MG63 (cell line): ENCODE measurements around the gene BCL2. TPM values are rescaled to one million over a fixed set of nuclear protein-coding genes. Genes with fewer than 3 reads are reported as not detected.

Experiments used
- DNase-seq: peaks from one replicate; pipeline ENCODE4 v3.0.0-alpha.2; 2020
- H3K27me3 ChIP-seq: fragments of 250-450 bp; sonication (Bioruptor Pico); 2 replicates; pipeline ENCODE4 v1.5.1; 2020; ENCODE audit warnings: mild to moderate bottlenecking, moderate library complexity
- H3K36me3 ChIP-seq: fragments of 250-450 bp; sonication (Bioruptor Pico); 2 replicates; pipeline ENCODE4 v1.5.1; 2020; ENCODE audit warnings: mild to moderate bottlenecking, moderate library complexity
- H3K4me3 ChIP-seq: fragments of 250-450 bp; sonication (Bioruptor Pico); 2 replicates; pipeline ENCODE4 v1.5.1; 2020; ENCODE audit warnings: mild to moderate bottlenecking, moderate library complexity
- H3K9me3 ChIP-seq: fragments of 250-450 bp; sonication (Bioruptor Pico); 2 replicates; pipeline ENCODE4 v1.5.1; 2020; ENCODE audit warnings: mild to moderate bottlenecking, moderate library complexity
- total RNA-seq: library from RNA; depleted of rRNA; stranded (reverse); fragments of >200 nt; shearing (Covaris generic); gene quantifications from 2 replicates; pipeline ENCODE4 v1.2.3, GENCODE V29; 2014; ENCODE audit warnings: low replicate concordance

BCL2 gene
- total RNA-seq, 1 experiment from 2014 or later, result 3.0 TPM

DNA sequence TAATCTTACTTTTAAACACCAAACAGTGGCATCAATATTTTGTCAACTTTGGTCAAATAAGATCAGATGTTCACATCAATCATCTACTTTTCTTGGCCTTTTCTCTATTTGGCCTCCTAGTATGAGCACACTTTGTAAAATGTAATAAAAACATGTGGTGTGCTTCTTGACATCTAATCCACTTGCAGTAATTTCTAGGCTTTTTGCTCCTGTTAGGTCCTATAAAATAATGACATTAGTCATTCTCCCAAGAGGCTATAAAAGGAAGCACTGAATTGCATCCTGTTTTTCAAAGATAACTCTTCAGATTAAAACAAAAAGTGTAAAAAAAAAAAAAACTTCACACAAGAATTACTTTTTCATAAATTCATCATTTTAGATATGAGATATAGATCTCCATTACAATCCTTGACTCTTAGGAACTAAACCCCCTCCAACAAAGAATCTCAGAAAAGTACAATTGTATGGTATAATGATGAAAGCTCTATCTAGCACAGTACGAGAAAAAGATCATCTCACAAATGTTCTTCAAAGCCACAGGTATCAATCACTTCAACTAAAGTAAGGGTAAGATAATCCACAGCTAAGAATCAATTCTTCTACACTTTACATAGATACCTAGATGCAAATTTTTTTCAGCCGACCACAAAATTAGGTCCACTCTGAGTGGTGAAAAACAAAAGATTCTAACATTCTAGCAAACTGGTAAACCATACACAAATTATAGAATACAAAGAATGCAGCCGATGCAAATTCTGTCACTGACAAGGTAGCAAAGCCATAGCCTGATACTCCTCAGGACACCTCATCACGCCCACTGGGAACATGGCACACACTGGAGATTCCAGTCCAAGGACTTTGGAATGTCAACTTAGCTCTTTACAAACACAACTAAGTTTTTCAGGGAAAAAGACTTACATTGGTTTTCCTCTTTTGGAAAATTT, 2.7 kb downstream of the BCL2 start:
- no peaks in the 10 kb centered on the region for H3K9me3 ChIP-seq
- no peak overlapping the region for H3K4me3 ChIP-seq
- H3K27me3 ChIP-seq, result no peaks in the 10 kb centered on the region; the same call in 1 of the 2 replicates
- DNase-seq, result no peak
- H3K36me3 ChIP-seq, result no peaks in the 10 kb centered on the region

DNA sequence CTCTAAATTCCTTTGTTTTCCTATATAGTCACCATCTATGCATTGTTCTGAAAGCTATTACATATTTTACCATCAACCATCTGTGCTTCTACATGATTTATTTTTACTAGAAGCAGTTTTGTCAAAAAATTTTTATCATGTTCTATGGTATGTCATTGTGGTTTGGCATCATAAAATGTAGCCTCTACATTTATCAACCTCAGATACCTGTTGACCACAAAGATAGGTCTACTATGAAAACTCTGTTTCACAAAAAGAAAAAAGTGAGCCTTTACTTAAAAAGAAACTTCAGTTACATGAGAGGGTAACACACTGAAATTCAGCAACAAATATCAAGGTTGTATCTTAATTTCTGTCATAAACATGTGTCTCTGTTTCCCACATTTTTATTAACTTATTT, 3.7 kb downstream of the BCL2 start:
- no peak for DNase-seq

DNA sequence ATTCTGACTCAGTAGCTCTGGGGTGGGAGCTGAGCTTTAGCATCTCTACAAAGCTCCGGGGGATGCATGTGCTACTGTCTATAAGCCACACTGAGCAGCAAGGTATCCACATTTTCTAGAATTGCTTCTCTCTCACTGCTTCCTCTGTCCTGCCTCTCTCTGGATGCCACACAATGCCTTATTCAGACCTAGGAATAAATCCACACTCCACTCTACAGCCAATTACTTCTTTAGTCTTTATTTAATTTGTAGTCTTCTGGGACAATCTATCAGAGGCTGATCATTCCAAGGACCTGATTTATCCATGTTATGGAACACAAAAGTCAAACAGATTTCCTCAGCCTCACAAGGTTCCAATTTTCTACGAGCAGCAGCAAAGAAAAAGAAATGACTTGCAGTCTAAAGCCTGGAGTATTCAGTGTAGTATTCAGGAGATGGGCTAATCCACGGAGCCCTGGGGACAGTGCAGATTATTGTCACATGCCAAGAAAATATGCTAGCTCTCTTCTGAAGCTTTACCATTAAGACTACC, 4.4 kb downstream of the BCL2 start:
- Histone ChIP-seq H3K4me3 (no peak overlapping the region), H3K27me3 (no peaks in the 10 kb centered on the region; the same call in 1 of the 2 replicates), H3K36me3 (no peaks in the 10 kb centered on the region), H3K9me3 (no peaks in the 10 kb centered on the region)
- DNase-seq, result no peak

More for the DNA sequence above, 3.7 kb downstream of the BCL2 start:
- H3K4me3 ChIP-seq, result no peak overlapping the region
- H3K27me3 ChIP-seq, result no peaks in the 10 kb centered on the region; the same call in 1 of the 2 replicates
- H3K9me3 ChIP-seq, result no peaks in the 10 kb centered on the region
- H3K36me3 ChIP-seq, result no peaks in the 10 kb centered on the region

DNA sequence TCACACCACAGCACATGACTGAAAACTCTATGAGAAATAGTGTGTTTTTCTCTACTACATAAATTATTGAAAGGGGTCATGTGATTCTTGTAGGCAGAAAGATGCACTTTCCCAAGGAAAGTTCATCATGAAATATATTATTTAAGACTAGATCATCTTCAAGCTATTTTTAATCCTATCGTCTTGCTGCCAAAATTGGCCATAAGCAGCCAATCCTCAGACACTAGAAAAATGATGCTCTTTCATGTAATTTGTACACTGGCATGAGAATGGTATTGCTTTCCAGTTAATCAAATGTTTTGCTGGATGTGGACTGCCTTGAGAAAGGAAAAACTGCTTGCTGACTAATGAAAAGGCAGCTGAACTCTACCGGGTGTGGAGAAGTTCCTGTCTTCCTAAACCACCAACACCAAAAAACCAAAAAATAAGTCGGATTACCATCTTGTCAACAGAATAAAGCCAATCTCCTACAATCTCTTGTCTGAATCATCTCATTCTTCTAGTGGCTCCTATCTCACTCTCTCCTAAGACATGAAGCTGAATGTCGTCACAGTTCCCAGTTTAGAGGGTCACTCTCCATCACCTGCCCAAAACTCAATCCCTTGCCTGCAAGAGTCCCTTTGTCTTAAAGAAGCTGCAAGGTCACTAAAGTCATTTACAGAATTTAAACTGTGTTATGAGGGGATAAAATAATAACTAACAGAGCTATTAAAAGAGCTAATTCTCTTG, 5.3 kb downstream of the BCL2 start:
- DNase-seq, result no peak
- H3K36me3 ChIP-seq, result no peaks in the 10 kb centered on the region
- H3K9me3 ChIP-seq, result no peaks in the 10 kb centered on the region
- H3K27me3 ChIP-seq, result no peaks in the 10 kb centered on the region; the same call in 1 of the 2 replicates
- no peak overlapping the region for H3K4me3 ChIP-seq

DNA sequence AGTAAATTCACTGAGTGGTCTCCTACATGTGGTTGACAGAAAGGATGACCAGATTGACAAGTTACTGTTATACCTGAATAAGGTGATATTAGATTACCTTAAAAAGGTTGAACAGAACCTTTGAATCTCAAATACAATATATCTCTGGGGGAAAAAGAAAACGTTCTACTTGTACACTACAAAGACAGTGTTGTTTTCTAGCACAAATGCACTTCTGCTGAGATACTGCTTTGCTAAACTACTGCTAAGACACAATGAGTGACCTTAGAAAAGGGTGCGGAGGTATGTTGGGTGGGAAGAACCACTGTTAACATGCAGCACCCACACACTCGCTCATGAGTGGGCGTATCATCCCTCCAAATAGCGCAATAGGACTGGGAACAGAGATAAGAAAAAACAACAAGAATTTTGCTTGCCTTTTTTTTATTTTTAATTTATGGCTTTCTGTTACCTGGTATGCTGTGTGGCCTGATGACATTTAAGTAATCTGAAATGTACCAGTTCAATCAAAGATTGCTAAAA, 6.1 kb downstream of the BCL2 start:
- Histone ChIP-seq H3K9me3 (no peaks in the 10 kb centered on the region), H3K4me3 (no peak overlapping the region), H3K36me3 (no peaks in the 10 kb centered on the region), H3K27me3 (no peaks in the 10 kb centered on the region; the same call in 1 of the 2 replicates)
- no peak for DNase-seq

DNA sequence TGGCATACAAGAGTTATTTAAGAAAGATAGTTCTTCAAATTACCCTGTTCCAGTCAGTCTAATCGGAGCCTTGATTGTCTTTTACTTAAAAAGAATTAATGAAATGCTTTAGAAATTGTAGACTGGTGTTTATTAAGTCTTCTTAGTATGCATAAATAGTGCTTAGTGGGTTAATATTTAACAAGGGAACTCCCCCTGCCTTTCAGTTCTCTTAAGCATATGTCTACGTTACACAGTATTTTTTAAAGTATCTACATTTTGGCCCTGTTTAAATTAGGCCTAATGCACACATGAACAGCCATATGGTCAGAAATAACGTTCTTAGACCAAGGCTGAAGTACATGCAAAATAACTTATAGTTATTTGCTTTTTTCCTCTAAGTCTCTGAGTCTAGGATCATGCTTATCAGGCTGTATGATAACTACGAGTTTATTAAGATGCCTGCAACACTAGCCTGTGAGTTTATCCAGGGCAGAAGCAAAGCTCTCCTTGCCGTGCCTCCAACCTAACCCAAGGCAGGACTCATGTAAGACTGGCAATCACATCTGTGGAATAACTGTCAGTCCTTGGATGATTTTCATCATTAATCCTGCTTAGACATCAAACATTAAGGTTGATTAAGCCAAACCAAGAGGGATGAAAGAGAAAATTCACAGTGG, 6.7 kb downstream of the BCL2 start:
- Histone ChIP-seq H3K9me3 (no peaks in the 10 kb centered on the region), H3K4me3 (no peak overlapping the region), H3K27me3 (no peaks in the 10 kb centered on the region; the same call in 1 of the 2 replicates), H3K36me3 (no peaks in the 10 kb centered on the region)
- DNase-seq, result no peak

DNA sequence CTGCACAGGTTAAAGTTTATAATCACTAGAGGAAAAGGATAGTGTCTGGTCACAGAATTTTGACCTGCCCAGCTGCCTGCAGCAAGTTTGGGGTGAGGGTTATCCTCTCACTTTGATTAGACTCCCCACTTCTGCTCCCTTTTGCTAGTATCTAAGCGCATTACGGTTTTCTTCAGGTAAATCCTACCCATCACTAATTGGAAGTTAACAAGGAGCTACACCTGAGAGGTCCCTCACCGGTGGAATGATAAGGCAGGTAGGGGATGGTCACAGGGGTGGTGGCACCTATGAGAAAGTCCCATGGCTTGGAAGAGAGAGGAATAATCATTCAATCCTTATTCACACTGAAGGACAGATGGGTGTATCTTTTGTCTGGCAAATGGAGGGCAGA, 7.6 kb downstream of the BCL2 start:
- DNase-seq, result no peak
- Histone ChIP-seq H3K9me3 (no peaks in the 10 kb centered on the region), H3K4me3 (no peak overlapping the region), H3K27me3 (no peaks in the 10 kb centered on the region; the same call in 1 of the 2 replicates), H3K36me3 (no peaks in the 10 kb centered on the region)

DNA sequence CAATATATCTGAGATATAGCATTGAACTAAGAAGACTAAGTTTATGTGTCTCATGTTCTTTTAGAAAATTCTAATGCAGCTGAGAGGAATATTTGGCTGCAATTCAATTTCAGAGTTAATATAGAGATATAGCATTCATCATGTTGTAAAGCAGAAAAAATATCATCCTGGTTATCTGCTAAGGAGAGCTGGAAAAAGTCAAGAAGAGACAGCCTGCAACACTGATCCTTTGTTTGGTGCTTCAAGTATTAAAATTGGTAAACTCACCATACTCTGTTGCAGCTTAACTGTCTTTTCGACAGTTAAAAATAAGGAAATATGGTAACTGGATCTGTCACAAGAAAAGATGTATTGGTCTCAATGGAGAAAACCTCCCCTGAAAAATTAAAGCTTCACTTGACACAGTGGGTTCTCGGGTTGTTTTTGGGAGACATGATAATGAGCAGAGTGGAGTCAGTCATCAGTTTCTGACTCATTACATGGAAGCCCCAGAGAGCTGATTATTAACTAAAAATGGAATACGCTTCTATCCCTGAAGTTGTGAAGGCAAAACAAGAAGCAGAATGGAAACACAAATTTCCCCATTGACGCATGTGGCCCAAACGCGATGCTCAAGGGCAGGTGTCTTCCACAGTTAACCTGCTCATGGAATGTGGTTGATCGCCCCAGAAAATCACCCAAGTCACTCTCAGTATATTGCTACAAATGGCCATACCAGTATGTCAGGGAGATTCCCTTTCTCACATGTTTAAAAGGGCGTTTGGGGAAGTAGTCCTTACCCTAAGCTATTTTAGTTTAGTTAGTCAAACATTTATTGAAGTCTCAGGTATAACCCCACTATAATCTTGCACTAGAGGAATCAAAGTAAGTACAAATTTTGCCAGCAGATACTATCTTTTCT, 8.2 kb downstream of the BCL2 start:
- Histone ChIP-seq H3K4me3 (no peak overlapping the region), H3K36me3 (no peaks in the 10 kb centered on the region), H3K27me3 (no peaks in the 10 kb centered on the region; the same call in 1 of the 2 replicates), H3K9me3 (no peaks in the 10 kb centered on the region)
- DNase-seq, result no peak

DNA sequence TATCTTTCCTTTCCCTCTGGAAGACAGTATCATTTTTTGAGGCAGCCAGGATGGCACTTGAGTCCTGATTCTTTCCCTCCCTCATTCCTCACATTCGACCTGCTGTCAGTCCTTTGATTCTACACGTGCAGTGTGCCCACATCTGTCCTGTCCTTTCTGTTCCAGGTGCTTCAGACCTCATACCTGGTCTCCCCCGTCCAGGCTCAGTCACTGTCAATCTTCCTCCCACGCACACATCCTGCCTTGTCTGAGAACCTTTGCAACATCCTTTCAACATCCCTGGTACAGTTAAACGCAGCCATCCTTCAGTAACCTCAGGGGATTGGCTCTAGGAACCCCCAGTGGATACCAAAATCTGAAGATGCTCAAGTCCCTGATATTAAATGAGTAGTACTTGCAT, 10.1 kb downstream of the BCL2 start:
- DNase-seq, result no peak

DNA sequence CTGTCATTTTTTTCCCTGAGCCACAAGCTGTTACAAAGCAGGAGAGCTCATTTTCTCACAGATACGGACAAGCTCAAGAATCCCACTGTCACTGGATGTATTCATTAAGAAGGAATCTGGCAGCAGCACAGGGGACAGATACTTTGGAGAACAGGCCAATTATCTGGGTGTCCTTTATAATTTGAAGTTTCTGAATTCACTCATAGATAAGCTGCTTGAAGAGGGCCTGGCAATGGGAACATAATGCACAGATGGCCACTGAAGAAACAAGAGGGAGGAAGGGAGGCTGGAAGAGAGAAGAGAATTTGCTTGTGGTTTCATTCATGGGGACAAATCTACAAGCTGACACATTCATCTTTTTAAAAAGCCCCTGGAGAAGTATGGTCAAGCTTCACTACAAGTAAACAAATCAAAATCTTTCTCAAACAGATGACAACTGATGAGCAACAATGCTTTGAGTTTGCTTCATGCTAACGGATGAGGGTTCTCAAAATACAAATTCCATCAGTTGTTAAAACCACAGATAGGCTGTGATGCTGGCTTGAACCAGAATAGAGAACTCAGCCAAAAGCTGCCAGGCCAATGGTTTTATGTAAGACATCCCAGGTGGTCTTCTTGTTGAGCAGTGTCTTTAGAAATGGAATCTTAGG, 11.9 kb downstream of the BCL2 start:
- no peaks in the 10 kb centered on the region for H3K27me3 ChIP-seq
- H3K9me3 ChIP-seq, result no peaks in the 10 kb centered on the region
- no peak overlapping the region for H3K4me3 ChIP-seq
- DNase-seq, result no peak
- no peaks in the 10 kb centered on the region for H3K36me3 ChIP-seq

More for the DNA sequence above, 10.1 kb downstream of the BCL2 start:
- no peak overlapping the region for H3K4me3 ChIP-seq
- H3K36me3 ChIP-seq, result no peaks in the 10 kb centered on the region
- H3K9me3 ChIP-seq, result no peaks in the 10 kb centered on the region
- H3K27me3 ChIP-seq, result no peaks in the 10 kb centered on the region

DNA sequence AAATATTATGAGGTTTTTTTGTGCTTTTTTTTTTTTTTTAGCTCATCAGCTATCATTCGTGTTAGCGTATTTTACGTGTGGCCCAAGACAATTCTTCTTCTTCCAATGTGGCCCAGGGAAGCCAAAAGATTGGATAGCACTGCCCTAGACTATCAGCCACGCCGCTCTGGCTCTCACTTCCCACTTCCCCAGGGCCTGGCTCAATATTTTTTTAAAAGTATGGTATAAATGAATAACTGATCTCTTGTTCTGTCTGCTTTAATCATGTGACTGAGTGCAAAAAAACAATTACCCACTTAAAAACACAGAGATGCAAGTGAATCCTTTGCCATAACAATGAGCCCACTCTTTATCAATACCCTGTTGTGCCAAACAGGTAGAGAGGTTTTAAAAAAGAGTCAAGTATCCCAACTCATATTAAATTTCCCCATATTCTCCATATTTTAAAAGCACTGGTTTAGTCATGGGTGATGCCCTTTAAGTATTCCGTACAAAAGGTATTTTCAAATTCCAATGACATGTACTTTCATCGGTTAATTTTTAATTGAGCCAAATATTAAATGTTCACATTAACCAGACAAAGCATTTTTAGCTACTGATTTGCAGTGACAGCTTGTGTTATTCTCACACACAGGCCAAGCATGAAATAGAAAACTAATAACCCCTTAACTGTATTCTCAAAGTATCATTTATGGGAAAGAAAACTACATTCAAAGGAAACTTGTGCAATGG, 12.6 kb downstream of the BCL2 start:
- DNase-seq, result no peak
- H3K36me3 ChIP-seq, result no peaks in the 10 kb centered on the region
- H3K9me3 ChIP-seq, result no peaks in the 10 kb centered on the region
- H3K27me3 ChIP-seq, result no peaks in the 10 kb centered on the region
- H3K4me3 ChIP-seq, result no peak overlapping the region

DNA sequence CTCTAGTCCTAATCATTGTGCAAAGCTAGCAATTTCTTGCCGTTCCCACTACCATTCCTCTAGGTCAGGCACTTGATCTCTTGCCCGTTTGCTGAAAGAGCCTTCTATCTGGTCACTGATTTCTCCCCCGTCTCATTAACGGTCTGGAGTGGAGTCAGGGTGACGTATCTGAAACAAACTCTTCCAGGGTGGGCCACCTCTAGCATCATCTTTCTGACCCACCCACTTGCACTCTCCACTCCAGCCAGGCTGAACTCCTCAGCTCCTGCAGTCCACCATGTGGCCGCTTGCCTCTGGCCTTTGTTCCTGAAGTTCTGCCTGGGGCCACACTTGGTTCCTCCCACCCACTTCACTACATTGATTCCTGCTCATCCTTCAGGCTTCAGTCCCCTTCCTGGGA, 13.3 kb downstream of the BCL2 start:
- H3K4me3 ChIP-seq, result no peak overlapping the region
- no peak for DNase-seq
- no peaks in the 10 kb centered on the region for H3K9me3 ChIP-seq
- no peaks in the 10 kb centered on the region for H3K27me3 ChIP-seq
- H3K36me3 ChIP-seq, result no peaks in the 10 kb centered on the region

DNA sequence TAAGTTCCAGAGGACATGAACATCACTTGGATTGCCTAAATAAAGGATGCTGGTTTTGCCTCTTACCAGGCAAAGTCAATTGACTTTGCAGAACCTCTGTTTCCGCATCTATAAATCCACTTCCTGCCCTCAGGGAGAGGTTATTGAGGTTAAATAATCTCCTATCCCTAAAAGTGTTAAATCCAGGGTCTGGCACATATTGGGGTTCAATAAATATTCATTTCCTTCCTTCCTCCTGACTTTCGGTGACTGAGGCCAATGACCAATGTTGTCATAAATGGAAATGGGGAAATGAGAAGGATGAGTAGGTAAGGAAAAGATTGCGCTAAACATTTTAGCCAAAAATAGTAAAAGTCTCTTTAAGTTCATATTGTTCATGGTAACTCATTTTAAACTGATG, 16.0 kb downstream of the BCL2 start:
- Histone ChIP-seq H3K9me3 (no peaks in the 10 kb centered on the region), H3K27me3 (no peaks in the 10 kb centered on the region), H3K4me3 (no peak overlapping the region), H3K36me3 (no peaks in the 10 kb centered on the region)
- no peak for DNase-seq

DNA sequence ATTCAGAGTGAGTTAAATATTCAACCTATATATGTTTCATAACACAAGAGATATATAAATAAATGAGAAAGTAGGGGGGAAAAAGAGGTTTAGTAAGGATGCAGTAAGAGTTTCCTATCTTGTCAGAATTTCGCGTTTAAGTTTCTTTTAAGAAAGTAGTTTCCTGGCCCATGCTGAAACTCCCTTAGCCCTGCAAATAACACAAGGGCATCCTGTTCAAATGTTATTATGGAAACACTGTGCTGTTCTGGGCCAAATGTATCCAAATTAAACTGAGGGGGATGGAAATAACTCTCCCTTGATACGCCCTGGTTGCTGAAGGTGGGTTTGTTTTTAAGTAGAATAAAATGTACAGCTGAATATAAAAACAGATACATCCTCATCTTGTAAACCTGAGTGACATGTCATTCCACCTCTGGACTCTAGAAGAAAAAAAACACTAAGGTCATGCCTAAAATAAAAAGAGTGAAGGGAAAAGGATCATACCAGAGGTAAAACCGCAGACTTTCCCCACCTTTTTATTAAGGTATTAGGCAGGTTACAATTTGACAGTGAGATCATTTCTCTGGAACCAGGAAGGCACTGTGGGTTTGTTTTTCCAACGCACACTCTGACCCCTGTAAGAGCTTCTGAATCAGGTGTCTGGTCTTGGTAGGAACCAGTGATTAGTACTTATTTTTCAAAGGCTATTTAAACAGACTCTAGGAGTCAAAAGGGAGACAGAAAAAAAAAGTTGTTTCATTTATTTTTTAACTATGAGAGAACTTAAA, 16.7 kb downstream of the BCL2 start:
- no peaks in the 10 kb centered on the region for H3K9me3 ChIP-seq
- H3K27me3 ChIP-seq, result no peaks in the 10 kb centered on the region
- H3K4me3 ChIP-seq, result no peak overlapping the region
- DNase-seq, result no peak
- H3K36me3 ChIP-seq, result no peaks in the 10 kb centered on the region
